HG02943 (cell line): ENCODE data around the gene GPNMB.
"Not testable (repeated sequence)": the region's sequence is repeated elsewhere in the genome, so short reads cannot be mapped to it uniquely, and the experiment has no call there.

Source experiments
- ATAC-seq: cut with Tn5 transposase; IDR thresholded peaks from one replicate; pipeline ENCODE4 v1.9.1; 2021; ENCODE audit warnings: mild to moderate bottlenecking, low read depth, moderate library complexity; ENCODE audit not compliant: unreplicated experiment

The GPNMB gene

DNA sequence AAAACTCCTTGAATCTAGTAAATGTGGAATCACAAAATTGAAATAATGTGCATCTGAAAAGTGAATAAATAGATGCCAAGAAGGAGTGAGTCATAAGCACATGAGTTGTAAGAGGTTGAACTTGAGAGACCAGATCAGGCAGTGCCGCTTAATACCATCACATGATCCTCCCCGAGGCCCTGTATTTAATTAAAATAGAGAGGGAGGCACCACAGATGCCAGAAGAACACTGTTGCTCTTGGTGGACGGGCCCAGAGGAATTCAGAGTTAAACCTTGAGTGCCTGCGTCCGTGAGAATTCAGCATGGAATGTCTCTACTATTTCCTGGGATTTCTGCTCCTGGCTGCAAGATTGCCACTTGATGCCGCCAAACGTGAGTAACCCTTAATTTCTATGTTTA, at the start of gene GPNMB:
GPNMB (plus strand) TSS at position 221 of the 400 bp plus-strand sequence; CDS start at position 304, 83 bp downstream.
- ATAC-seq = no peak

- not testable (repeated sequence) for ATAC-seq
Measured at GRCh38 chr7:23197745-23198144, 48.8 kb upstream of the GPNMB start.

DNA sequence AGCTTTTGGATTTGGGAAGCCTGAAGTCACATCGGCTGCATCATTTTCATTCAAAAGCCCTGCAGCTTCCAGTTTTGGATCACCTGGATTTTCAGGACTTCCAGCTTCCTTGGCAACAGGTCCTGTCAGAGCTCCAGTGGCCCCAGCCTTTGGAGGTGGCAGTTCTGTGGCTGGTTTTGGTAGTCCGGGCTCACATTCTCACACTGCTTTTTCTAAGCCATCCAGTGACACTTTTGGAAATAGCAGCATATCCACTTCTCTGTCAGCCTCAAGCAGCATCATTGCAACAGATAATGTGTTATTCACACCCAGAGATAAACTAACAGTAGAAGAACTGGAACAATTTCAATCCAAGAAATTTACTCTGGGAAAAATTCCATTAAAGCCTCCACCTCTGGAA, 46.2 kb upstream of the GPNMB start:
- ATAC-seq = no peak

DNA sequence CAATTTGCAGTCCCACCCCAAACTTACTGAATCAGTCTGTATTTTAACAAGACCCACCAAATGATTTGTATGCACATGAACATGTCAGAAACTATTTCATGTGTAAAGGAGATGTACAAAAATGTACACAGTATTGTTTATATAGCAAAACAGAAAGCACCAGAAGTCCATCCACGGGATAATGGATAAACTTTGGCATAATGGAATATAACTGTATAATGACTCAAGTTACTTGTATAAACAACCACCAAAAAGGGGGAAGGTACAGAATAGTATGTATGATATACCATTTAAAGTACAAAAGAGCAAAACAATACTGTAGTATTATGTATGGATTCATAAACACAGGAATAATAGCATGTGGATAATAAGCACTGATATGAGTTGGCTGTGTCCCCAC, 42.3 kb upstream of the GPNMB start:
- ATAC-seq = no peak

DNA sequence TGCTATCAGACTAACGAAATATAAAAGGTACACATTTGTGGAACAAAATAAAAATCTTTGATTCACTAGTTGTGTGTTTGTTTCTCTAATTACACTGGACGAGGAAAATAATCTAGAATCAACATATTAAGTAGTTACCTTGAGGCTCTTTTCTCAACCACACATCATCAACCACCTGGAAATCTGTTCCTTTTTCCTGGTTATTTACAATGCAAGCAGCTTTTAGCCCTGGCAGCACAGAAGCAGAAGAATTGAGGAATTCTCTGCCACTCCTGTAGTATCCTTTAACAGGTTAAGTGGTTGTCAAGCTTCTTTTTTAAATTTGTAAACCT, 41.0 kb upstream of the GPNMB start:
- no peak for ATAC-seq

GRCh38 chr7:23205909-23206767, 40.4 kb upstream of the GPNMB start:
- ATAC-seq = no peak

DNA sequence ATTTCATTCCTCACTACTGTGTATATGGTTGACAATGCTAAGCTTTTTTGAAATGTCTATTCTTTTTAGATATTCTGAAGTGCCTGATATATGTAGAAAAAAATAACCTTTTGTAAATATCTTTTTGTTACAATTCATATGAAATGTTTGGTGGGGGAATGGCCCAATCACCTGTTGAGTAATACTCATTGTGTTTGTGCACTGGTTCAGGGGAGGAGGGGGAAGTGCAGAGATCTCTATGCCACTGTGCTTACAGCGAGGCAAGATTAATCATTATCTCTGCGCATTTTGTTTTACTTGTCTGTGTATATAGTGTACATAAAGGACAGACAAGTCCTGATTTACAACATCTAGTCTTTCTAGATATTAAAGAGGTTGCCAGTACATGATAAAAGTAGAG, 39.6 kb upstream of the GPNMB start:
- no peak for ATAC-seq

DNA sequence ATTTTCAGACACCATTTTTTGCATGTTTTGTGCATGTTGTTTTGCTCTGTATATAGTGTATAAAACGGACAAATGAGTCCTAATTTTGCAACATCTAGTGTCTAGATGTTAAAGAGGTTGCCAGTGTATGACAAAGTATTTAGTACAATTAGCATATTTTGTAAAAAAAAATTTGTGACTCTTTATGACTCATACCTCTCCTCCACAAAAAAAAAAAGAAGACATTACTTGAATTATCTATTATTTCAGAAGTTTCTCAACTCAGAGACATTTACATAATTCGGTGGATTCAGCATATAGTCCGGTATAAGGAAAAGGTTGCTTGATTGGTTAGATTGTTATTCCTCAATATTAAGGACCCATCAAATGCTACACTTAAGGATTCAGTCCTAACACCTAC, 38.7 kb upstream of the GPNMB start:
- ATAC-seq = no peak

DNA sequence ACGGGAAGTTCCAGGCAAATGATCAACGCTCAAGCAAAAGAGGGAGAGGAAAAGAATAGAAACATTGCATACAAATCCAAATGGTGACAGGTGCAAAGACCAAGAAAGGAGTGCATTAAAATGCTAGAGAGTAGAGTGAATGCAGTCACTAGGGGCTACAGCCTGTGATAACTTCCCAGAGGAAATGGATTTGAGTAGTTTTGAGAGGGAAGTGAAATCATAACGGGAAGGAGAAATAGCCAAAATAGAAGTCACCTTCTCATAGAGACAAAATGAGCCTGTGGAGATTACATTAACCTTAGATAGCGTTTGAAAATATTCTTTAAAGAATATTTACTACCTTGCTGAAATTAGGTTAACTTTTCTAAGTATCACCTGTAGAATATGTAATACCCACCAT, 38.3 kb upstream of the GPNMB start:
- no peak for ATAC-seq

DNA sequence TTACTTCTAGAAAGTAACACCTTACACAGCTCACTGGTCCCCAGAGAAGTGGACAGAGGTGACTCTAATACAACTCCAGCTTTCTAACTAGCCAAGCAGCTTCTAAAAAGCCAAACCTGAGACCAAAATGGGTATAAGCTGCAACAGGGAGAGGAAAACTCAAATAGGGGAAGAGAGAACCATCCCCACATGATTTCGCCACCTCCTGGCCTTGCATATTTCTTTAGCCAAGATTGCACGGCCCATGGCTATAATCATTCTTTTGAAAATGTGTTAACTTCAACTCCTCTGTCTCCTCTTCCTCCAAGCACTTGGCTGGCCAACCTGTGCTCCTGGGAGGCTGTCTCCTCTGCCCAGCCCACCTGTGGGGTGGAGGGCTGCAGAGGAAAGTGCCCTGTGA, 36.1 kb upstream of the GPNMB start:
- ATAC-seq = no peak

- no peak for ATAC-seq
Measured at GRCh38 chr7:23211589-23211988, 35.0 kb upstream of the GPNMB start.

GRCh38 chr7:23212395-23212794, 34.2 kb upstream of the GPNMB start:
- no peak for ATAC-seq

- no peak for ATAC-seq
Measured at GRCh38 chr7:23212841-23213240, 33.7 kb upstream of the GPNMB start.

DNA sequence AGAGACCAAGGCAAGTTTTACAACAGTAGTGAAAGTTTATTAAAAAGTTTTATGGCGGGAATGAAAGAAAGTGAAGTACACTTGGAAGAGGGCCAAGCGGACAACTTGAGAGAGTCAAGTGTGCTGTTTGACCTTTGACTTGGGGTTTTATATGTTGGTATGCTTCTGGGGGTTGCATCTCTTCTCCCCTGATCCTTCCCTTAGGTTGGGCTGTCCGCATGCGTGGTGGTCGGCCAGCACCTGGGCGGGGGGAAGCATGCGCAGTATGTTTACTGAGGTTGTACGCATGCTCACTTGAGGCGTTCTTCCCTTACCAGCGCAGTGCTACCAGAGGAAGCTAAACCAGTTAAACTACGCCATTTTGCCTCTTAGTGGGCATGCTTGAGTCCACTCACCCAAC, 32.8 kb upstream of the GPNMB start:
- no peak for ATAC-seq

GRCh38 chr7:23214423-23214822, 32.2 kb upstream of the GPNMB start:
- ATAC-seq = no peak

DNA sequence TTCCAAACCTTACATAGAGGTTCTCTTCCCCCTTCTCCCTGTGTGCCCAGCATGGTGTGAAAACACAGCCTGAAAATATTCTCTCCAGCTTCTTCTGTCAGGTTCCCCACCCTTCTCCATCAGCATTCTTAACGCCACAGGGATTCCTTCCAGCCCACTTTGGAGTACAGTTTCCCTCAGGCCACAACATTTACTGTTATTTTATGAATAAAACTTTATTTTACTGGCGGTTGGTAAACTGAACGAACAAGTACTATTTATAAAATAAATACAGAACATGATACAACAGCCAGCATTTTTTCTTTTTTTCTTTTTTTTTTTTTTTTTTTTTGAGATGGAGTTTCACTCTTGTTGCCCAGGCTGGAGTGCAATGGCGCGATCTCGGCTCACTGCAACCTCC, 31.6 kb upstream of the GPNMB start:
- ATAC-seq = no peak

- ATAC-seq = no peak
Measured at GRCh38 chr7:23216021-23216420, 30.6 kb upstream of the GPNMB start.

DNA sequence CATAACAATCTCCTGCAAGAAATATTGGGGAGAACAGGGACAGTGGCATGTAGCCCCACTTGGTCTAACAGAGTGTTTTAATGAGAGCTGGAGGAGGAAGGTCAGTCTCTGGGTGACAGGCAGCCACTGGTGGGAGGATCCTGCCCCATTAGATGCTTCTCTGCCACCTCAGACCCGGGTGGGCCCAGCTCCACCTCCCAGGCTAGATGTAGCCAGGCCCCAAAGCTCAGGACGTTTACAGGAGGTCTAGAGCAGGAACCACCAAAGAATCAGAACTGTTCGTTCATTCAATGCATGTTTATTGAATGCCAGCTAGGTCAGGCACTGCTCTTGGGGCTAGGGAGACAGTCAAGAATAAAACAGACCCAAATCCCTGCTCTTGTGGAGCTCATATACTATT, 28.4 kb upstream of the GPNMB start:
- no peak for ATAC-seq

DNA sequence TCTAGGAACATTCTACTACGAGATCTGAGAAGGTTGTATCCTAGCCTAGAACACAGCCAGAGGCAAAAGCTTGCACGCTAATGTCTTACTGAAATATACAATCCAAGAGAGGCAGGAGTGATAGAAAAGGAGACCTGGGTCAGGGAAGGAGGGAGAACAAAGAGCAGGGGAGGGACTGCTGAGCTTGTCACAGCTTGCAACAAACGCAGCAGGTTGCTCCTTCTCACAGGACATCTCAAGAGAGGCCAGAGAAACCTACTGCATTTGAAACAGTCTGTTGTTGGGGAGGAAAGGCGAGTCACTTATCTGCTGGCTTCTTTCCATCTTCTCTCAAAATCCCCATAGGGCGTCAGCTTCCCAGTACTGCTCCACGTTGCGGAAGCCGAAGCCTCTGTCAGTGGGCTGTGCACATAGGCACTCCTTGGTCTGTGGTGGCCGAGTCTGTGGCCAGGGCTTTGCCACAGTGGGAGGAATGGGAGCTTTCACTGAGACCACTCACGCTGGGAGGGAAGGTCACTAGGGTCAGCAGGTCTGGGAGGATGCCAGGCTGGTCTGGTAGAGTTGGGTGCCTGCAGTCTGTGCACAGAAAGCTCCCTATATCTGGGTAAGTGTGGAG, 25.8 kb upstream of the GPNMB start:
- no peak for ATAC-seq

GRCh38 chr7:23222439-23223030, 24.0 kb upstream of the GPNMB start:
- no peak for ATAC-seq

- ATAC-seq = not testable (repeated sequence)
Measured at GRCh38 chr7:23224364-23224763, 22.2 kb upstream of the GPNMB start.
